Ecto neural progenitor cell (in vitro differentiated cells): Measurements from ENCODE around the gene LRRC26.
A peak's percentile ranks its signal among the peaks of the same experiment; 100 is the strongest.

ENCODE experiments used
- DNase-seq: peaks from one replicate; pipeline ENCODE4 v3.0.0-alpha.2; 2018; ENCODE audit warnings: low spot score

LRRC26 gene, protein sequence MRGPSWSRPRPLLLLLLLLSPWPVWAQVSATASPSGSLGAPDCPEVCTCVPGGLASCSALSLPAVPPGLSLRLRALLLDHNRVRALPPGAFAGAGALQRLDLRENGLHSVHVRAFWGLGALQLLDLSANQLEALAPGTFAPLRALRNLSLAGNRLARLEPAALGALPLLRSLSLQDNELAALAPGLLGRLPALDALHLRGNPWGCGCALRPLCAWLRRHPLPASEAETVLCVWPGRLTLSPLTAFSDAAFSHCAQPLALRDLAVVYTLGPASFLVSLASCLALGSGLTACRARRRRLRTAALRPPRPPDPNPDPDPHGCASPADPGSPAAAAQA

GRCh38 chr9:137169896-137170358 lies at the start of gene LRRC26:
LRRC26 (minus strand) TSS chr9:137170051; CDS start chr9:137169943, 108 bp downstream.
- no peak for DNase-seq

- no peak for DNase-seq
Measured at GRCh38 chr9:137218754-137219271, 49.0 kb upstream of the LRRC26 start.

GRCh38 chr9:137218212-137218753 lies 48.4 kb upstream of the LRRC26 start:
- DNase-seq = no peak

- peak; percentile 73 for DNase-seq
Measured at GRCh38 chr9:137217276-137218211, 47.7 kb upstream of the LRRC26 start.

GRCh38 chr9:137216188-137216965 lies 46.5 kb upstream of the LRRC26 start:
- DNase-seq = no peak

DNA sequence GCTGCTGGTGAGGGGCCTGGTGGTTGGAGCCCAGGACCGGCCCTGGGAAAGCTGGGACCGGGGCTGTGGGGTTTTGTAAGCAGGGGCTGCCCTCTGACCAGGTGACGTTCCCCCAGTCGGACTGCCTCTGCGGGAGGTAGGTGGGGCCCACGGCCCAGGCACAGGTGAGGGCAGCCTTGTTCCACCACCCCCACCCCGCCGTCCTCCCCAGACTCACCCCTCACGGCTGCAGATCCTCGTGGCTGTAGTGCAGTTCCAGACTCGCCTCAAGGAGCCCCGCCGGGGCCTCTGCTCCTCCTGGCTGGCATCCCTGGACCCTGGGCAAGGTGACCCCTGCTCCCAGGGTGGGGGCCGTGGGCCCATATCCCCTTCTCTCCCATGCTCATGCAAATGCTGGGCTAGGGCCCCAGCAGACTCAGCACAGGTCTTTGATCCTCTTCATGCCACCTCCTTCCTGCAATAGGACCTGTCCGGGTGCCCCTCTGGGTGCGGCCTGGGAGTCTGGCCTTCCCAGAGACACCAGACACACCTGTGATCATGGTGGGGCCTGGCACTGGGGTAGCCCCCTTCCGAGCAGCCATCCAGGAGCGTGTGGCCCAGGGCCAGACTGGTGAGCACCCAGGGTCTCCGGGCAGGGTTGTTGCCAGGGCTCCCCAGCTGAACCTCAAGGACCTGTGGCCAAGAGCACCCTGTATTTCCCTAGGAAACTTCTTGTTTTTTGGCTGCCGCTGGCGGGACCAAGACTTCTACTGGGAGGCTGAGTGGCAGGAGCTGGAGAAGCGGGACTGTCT lies 45.5 kb upstream of the LRRC26 start:
- DNase-seq = no peak

- no peak for DNase-seq
Measured at GRCh38 chr9:137214620-137215019, 44.8 kb upstream of the LRRC26 start.

DNA sequence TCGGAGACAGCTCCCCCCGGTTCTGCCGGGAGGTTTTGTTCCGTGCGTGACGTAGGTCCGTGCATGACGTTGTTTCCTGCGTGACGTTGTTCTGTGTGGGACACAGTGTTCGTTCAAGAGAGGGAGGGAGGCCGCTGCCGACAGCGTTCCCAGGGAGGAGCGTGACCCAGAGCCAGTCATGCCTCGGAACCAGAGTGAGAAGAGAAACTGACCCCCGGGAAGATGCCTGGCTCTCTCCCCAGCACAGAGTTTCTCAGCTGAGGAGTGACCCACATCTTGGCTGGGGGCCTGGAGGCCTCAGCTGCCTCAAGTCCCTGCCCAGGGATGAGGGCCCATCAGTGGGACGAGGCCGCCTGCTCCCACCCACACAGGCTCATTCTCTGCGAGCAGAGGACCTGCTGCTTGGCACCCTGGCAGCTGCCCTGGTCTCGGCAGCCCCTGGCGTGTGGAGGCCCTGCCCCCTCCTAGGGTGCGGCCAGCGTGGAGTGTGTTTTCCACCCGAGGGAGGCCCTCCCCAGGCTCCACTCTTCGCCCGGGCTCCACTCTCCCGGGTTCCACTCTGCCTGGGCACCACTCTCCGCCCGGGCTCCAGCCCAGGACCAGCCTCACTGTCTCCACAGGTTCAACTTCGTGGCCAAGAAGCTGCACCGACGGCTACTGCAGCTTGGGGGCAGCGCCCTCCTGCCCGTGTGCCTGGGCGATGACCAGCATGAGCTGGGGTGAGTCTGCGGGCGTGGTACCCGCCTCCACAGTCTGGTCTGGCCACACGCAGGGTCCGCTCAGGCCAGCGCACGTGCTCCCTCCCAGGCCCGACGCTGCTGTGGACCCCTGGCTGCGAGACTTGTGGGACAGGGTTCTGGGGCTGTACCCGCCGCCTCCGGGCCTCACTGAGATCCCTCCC lies 43.6 kb upstream of the LRRC26 start:
- DNase-seq = no peak

- no peak for DNase-seq
Measured at GRCh38 chr9:137212520-137212919, 42.7 kb upstream of the LRRC26 start.

DNA sequence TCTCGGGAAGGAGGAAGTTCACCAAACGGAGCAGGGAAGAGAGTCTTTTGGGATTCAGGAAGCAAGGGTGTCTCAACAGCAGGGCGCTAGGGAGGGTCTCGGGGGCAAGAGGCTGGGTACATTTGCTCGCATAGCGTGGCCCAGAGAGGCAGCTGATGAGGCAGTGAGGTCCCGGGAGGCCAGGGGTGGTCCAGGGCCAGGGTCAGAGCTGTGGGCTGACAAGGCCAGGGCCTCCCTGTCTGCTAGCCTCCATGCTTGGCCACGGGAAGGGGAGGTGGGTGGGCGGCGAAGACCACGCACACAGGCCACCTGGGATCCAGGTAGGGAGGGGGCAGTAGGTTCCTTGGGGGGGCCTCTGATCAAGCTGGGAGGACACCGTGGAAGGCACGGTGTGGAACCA lies 41.7 kb upstream of the LRRC26 start:
- no peak for DNase-seq

DNA sequence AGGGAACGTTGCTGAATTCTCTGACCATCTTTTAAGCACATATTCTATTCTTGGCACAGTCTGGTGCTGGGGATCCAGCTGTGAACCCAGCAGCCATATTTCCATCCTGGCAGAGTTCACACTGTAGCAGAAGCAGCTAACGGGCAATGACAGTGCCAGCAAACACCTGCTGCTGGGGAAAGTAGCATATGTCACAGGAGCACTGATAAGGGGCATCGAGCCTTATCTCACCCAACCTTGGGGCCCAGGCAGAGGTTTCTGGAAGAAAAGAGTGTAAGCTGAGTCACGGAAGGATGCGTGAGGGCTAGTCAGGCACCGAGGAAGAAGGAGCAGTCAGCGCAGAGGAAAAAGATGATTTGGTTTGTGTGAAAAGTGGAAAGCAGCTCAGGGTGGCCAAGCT lies 36.8 kb upstream of the LRRC26 start:
- DNase-seq = no peak

DNA sequence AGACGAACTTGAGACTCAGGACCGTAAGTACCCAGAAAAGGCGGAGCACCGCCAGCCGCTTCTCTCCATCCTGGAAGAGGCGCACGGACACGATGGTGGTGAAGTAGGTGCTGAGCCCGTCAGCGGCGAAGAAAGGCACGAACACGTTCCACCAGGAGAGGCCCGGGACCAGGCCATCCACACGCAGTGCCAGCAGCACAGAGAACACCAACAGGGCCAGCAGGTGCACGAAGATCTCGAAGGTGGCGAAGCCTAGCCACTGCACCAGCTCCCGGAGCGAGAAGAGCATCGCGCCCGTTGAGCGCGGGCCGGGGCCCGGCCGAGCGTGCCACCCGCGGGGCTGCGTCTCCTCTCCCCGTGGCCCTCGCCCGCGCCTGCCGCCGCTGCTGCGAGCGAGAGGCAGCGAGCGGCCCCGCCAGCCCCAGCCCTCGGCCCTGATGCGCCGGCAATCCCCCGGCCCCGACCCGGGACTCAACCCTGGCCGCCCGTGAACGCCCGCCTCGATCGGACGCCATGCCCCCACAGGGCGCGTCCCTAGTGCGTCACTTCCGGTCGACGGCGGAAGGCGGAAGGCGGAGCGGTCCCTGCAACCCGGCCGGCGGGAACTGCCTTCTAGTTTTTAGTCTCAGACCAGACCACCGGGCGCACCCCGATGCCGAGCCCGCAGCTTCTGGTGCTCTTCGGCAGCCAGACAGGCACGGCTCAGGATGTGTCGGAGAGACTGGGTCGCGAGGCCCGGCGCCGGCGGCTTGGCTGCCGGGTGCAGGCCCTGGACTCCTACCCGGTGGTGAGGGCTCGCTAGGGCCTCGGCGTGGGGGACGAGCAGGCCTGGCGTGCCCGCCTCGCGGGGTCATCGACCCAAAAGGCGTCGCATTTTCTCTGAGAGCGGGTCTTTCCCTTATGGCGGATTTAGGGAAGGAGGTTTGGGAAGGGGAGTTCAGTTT lies 35.5 kb upstream of the LRRC26 start, which contains the start of the genes NDOR1 and TMEM203:
TSS of gene NDOR1 (plus strand) at position 575 of the 944 bp plus-strand sequence. CDS start at position 653, 78 bp downstream.
TSS of gene TMEM203 (minus strand) at position 523 of the 944 bp plus-strand sequence. CDS start at position 289, 234 bp downstream.
- DNase-seq = peak; percentile 97

- DNase-seq = no peak
Measured at GRCh38 chr9:137204731-137205125, 34.9 kb upstream of the LRRC26 start.

GRCh38 chr9:137202966-137203365 lies 33.1 kb upstream of the LRRC26 start:
- no peak for DNase-seq

DNA sequence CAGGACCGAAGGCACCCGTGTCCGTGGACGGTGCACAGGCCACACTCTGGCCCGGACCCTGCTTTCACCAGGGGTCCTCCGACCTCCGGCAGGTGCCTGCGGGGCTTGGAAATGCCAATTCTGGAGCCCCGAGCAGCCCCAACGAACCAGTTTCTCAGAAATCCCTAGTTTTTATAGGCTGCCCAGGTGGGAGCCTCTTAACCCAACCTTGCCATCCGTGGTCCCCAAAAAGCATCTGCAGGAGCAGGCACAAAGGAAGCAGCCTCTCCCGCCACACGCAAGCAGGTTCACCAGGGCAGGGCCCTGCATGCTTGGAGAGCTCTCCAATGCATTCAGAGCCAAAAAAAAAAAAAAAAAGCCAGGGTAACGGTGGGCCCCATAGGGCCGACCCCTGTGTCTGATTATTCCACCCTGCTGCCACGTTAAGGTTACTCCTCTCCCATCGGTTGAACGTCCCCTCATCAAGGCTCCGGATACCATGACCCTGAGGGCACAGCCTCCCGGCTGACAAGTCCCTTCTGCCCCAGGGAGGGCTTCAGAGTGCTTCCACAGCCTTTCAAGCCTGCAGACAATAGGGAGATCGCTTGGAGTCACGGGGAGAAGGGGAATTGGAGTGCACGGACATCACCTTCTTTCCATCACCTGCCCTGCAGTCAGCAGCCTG lies 31.5 kb upstream of the LRRC26 start:
- DNase-seq = no peak

- DNase-seq = peak; percentile 99
Measured at GRCh38 chr9:137200311-137201204, 30.7 kb upstream of the LRRC26 start, which contains the start of gene TPRN. TPRN (minus strand) TSS chr9:137200741; CDS start chr9:137200711, 30 bp downstream.
